GM20431 (cell line): ENCODE results near the gene FCER1A.

ENCODE experiments used
- in situ Hi-C: fragments of 300-500 bp; cut with MseI, MboI; formaldehyde crosslinking; loops from one replicate; pipeline ENCODE4 v1.15.0; 2020; ENCODE audit warnings: low sequenced_read_pairs; ENCODE audit not compliant: unreplicated experiment

The FCER1A gene

GRCh38 chr1:159302095-159302494 is at the start of gene FCER1A:
Gene FCER1A (plus strand): TSS chr1:159302336. CDS start chr1:159302365, 29 bp downstream.
- in situ Hi-C loops = no loop called here

- in situ Hi-C loops = no loop called here
These were observed 40.8 kb upstream of the FCER1A start for GRCh38 chr1:159261311-159261710.

- in situ Hi-C loops = no loop called here
These were observed 40.2 kb upstream of the FCER1A start for GRCh38 chr1:159261721-159262494.

- in situ Hi-C loops = no loop called here
These were observed 35.3 kb upstream of the FCER1A start for GRCh38 chr1:159266832-159267231.

GRCh38 chr1:159274631-159275030 is 27.5 kb upstream of the FCER1A start:
- in situ Hi-C loops = no loop called here

DNA sequence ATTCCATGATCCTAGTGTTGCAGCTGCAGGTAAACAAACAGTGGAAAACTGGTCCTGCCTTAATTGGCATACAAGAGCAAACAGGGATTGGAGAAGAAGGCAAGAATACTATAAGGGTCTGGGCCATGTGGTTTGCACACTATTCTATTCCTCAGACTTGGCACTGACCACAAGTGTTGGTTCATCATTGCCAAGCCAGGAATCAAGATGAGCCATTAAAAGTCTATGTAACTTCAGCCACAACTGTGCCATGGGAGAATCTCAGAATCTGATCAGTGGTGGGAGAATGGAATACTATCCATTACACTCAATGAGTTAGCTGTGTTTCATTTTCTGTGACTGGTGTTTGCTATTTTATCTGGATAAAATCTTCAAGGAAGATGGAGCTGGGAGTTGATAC is 26.2 kb upstream of the FCER1A start:
- in situ Hi-C loops = no loop called here

GRCh38 chr1:159279773-159280172 is 22.4 kb upstream of the FCER1A start:
- in situ Hi-C loops = no loop called here

GRCh38 chr1:159282118-159282517 is 20.0 kb upstream of the FCER1A start:
- in situ Hi-C loops = no loop called here

GRCh38 chr1:159289060-159289459 is 13.1 kb upstream of the FCER1A start:
- in situ Hi-C loops = no loop called here

DNA sequence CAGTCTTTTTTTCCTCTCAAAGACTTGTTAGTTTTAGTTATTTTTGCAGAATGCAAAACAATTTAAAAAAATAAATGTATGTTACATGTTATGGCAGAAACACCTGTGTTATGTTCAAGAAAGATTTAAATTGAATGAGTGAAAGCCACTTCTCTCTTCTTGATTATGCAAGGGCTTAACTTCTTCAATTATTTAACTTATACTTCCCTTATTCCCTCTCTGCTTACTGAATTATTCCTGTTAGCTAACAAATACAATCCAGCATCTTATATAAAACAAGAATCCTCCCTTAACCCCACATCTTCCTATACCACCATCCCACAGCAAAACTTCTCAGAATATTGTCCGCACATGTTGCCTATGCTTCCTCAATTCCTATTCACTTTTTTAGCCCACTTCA is 10.7 kb upstream of the FCER1A start:
- in situ Hi-C loops = no loop called here

DNA sequence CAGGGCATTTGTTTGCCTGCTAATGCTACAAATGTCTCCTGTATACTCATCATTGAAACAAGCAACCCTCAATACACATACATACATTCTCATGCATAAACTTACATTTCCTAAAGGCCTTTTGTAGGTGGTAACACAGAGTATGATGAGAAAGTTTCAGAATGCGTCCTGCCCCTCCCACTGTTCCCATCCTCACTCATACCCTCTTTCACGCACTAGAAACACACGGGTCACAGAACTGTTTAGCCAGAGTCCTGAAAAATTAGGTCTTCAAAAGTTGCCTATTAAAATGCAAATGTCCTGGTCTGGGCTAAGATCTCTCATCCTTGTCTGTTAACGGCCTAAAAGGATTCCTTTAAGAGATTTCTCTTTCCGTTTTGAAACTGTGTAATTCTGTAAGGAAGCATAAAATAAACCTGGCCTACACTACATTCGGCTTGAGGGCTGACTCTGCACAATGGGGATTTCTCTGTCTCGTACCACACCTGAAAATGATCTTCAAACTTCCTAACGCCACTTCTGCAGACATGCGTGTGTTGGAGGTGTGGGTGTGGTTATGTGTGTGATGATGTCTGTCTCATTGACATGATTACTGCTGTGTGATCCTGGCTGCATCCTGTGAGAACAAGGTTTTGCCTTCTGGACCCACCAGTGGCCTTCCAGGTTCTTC is 5.3 kb upstream of the FCER1A start:
- in situ Hi-C loops = no loop called here

GRCh38 chr1:159300146-159300545 is 2.0 kb upstream of the FCER1A start:
- in situ Hi-C loops = no loop called here

DNA sequence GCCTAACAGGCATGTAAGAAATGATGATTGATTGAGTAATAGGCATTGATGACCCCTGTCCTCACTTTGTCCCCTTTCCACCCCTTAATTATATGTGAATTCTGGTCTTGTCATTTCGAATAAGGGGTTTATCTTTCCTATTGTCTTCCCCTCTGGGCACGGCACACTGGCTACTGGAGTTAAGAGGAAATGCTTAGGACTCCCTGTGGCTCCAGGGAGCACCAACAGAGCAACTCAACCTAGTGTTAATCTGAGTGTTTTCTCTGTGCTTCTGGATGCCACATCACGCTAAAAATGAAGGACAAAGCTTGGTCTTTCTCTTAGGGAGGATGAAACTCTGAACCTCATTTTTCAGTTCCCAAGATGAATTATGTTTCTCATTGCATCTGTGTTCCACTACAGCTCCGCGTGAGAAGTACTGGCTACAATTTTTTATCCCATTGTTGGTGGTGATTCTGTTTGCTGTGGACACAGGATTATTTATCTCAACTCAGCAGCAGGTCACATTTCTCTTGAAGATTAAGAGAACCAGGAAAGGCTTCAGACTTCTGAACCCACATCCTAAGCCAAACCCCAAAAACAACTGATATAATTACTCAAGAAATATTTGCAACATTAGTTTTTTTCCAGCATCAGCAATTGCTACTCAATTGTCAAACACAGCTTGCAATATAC is 5.3 kb downstream of the FCER1A start:
- in situ Hi-C loops = no loop called here

GRCh38 chr1:159311679-159312078 is 9.5 kb downstream of the FCER1A start:
- in situ Hi-C loops = no loop called here

GRCh38 chr1:159315381-159315780 is 13.2 kb downstream of the FCER1A start:
- in situ Hi-C loops = no loop called here

DNA sequence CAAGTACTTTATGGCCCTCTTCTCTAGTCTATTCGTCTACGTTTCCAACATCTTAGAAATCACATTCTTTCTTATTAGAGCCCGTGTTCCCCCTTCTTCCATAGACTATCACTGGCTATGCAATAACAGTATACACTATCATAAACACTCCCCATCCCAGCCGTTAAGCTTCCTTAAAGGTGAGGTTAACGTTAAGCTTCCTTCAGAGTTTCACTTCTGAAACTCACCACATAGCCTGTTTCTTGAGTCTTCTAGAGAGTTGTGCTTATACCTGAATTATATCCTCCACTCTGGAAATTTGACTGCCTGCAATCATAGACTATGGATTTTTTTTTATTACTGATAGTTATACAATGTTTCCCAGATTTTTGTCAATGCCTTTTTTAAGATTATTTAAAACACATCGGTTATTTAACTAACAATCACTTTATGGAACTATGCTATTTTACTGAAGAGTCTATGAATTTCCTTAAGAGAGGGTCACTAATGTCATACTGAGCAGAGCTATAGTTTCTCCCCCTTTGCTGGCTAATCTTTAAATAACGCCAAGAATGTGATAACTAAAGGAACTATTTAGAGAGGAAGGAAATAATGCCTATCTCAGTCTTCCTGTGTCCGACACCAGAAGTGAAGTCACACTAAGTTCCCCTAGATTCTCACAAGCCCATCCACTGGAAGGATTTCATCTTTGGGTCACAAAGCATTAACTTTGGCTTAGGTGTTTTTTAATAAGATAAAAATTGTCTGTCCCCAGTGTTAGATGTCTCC is 16.8 kb downstream of the FCER1A start:
- in situ Hi-C loops = no loop called here

- in situ Hi-C loops = no loop called here
These were observed 32.7 kb downstream of the FCER1A start for GRCh38 chr1:159334797-159335196.

DNA sequence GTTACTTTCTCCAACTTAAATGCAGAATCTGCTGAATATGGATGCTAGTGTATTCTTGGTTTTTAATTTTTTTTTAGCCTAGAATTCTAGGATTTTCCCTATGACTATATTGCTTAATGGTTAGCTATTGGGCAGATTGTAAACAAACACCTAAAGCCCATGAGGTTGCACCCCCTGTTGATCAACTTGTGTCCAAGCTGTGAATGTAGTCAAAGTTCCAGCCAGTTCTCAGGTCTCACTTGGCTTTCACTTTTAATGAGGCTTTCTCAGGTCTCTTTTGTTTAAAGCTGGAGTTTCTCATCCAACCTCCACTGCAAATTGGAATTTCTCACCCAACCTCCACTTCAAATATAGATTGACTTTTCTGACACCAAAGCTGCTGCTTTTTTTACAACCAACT is 35.9 kb downstream of the FCER1A start:
- in situ Hi-C loops = no loop called here

DNA sequence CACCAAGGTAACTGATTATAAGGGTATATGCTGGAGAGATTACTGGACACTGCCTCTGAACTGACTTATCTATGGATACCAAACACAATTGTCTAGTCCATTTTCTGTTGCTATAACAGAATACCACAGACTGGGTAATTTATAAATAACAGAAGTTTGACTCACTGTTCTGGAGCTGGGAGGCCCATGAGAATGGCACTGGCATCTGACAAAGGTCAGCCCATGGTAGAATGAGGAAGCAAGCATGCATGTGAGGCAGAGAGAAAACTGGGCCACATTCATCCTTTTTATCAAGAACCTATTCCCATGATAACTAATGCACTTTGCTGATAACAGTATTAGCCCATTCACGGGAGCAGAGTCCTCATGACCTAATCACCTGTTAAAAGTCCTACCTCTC is 37.4 kb downstream of the FCER1A start:
- in situ Hi-C loops = no loop called here

- in situ Hi-C loops = no loop called here
These were observed 39.6 kb downstream of the FCER1A start for GRCh38 chr1:159341736-159342135.
